SJCRH30 (cell line): ENCODE data around the gene FARS2. TPM values are rescaled to one million over a fixed set of nuclear protein-coding genes. Genes with fewer than 3 reads are reported as not detected.
A peak's percentile ranks its signal among the peaks of the same experiment; 100 is the strongest.
"Not testable (repeated sequence)": the region's sequence is repeated elsewhere in the genome, so short reads cannot be mapped to it uniquely, and the experiment has no call there.

Experiments
- DNase-seq, 2 experiments: peaks; one replicate each; pipeline ENCODE4 v3.0.0-alpha.2; 2015 to 2020
- H3K27ac ChIP-seq: fragments of 250-450 bp; sonication (Bioruptor Pico); 2 replicates; pipeline ENCODE4 v1.5.1; 2020; ENCODE audit warnings: mild to moderate bottlenecking, moderate library complexity
- H3K27me3 ChIP-seq: fragments of 250-450 bp; sonication (Bioruptor Pico); 2 replicates; pipeline ENCODE4 v1.5.1; 2020; ENCODE audit warnings: mild to moderate bottlenecking, moderate library complexity
- H3K36me3 ChIP-seq: fragments of 250-450 bp; sonication (Bioruptor Pico); 2 replicates; pipeline ENCODE4 v1.5.1; 2020; ENCODE audit warnings: mild to moderate bottlenecking, moderate library complexity
- H3K4me1 ChIP-seq: fragments of 250-450 bp; sonication (Bioruptor Pico); 2 replicates; pipeline ENCODE4 v1.5.1; 2020; ENCODE audit warnings: mild to moderate bottlenecking, moderate library complexity
- H3K4me3 ChIP-seq: fragments of 250-450 bp; sonication (Bioruptor Pico); 2 replicates; pipeline ENCODE4 v1.5.1; 2020; ENCODE audit warnings: mild to moderate bottlenecking, moderate library complexity
- H3K9me3 ChIP-seq: fragments of 250-450 bp; sonication (Bioruptor Pico); replicated peaks from 2 replicates; pipeline ENCODE4 v1.5.1; 2020; ENCODE audit warnings: mild to moderate bottlenecking, moderate library complexity
- total RNA-seq: library from RNA; depleted of rRNA; stranded (reverse); fragments of >200 nt; shearing (Covaris generic); gene quantifications from 2 replicates; pipeline ENCODE4 v1.2.3, GENCODE V29; 2014

FARS2 gene
- total RNA-seq, 1 experiment from 2014 or later = 10.5 TPM

DNA sequence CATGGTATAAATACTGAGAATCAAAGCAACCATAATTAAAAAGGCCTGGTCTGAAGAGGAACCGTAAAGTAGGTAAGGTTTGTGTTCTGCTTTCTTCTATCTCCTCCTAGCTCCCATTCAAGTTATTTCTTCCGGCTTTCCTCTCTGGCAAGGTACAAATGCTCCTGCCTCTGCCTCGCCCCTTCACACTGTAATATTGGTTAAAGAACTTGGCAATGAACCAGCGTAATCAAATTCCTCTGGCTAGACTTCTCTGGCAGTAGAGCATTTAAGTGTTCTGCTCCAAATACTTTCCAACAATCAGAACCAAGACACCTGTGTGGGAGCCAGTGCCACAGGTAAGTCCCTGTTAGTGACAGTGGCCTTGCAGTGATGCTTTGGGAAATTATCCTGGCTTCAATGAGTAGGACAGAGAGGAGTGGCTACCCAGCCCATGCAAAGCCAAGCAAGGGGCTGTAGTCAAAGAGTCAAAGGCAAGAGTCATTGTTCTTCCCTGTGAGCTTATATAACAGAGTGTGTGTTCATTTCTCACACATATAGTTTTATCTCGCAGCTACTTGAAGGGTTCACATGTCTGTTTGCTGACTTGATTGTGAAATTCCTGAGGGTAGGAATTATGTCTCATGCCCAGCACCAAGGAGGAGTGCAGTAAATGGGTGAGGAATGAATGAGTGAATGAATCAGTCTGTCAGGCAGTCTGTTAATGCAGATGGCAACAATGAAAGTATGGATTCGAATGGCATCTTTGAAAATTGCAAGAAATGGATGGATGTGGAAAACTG is 416.1 kb downstream of the FARS2 start:
- Histone ChIP-seq H3K9me3 (no peaks in the 10 kb centered on the region), H3K36me3 (no peaks in the 10 kb centered on the region), H3K27me3 (no peaks in the 10 kb centered on the region), H3K4me3 (no peak overlapping the region), H3K27ac (no peak overlapping the region), H3K4me1 (peaks cover 3% of the 10 kb centered on the region; the same call in 1 of the 2 replicates)
- no peak for DNase-seq

DNA sequence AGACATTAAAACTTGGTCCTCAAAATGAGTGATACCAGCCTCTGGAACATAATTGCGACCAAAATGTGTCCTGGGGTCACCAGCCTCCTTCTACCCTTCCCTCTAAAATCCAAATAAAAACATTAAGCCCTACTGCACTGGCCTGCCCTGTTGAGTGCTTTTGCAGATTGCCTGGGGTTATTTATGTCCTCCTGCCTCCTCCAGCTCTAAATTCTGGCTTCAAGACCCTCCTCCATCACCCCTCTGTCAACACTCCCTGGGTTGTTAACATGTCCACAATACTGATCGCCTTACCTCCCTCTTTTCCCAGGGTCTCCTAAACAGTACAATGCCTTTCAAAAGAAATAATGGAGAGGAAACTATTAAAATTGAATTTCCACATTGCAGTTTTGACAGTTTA is 418.0 kb downstream of the FARS2 start:
- no peak for DNase-seq
- H3K4me1 ChIP-seq = no peaks in the 10 kb centered on the region
- no peaks in the 10 kb centered on the region for H3K27me3 ChIP-seq
- no peak overlapping the region for H3K27ac ChIP-seq
- no peaks in the 10 kb centered on the region for H3K36me3 ChIP-seq
- H3K9me3 ChIP-seq = no peaks in the 10 kb centered on the region
- H3K4me3 ChIP-seq = no peak overlapping the region

DNA sequence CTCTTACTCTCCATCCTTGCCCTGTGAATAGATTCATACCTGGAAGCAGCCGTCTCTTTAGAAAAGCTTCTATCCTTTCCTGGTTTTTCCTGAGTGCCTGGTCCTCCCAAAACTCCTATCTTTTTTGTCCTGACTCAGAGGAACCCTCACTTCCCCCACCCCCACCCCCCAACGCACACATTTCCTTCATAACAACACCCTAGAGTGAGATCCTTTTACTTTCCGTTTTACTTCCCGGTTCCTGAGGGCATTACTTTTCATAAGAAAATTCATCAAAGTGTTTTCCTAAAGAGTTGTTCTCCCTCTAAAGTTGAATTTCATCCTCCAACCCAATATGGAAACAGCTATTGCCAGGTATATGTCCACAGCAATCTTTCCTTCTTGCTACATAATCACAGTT is 418.4 kb downstream of the FARS2 start:
- Histone ChIP-seq H3K36me3 (no peaks in the 10 kb centered on the region), H3K27me3 (no peaks in the 10 kb centered on the region), H3K9me3 (no peaks in the 10 kb centered on the region), H3K4me3 (no peak overlapping the region), H3K27ac (no peak overlapping the region), H3K4me1 (no peaks in the 10 kb centered on the region)
- no peak for DNase-seq

DNA sequence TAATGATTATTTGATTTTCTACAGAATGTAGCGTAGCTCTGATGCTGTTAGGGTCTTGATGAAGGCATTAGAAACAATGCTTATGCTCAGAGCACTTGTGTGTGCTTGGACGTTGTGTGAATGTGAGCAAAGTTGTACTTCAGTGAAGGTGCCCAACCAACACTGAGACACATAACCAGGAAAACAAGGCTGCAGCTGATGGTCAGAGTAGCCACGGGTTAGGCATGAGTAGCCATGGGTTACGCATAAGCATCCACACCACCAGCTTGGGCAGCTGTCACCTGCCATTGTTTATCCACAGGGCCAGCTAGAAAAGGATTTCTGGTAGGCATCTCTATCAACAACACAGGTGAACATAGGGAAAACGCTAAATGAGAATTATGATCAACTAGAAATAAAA is 418.8 kb downstream of the FARS2 start:
- Histone ChIP-seq H3K4me3 (no peak overlapping the region), H3K9me3 (no peaks in the 10 kb centered on the region), H3K36me3 (no peaks in the 10 kb centered on the region)

DNA sequence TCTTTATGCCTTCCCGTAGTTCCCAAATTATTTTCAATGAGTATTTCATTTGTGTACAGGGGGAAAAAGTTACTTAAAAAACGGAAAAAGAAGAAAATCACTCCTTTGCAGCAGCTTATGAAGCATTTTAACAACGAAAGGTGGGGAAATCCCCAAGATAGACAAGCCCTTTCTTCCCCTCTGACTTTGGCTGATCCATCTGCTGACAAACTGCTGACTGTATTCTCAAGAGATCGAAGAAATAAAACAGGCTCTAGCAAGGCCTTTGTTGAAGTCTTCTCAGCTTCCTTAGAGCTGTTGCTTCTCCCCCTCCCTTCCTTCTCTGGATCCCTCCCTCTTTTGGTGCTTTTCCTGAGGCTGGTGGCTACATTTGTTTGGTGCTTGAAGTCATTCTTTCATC is 420.2 kb downstream of the FARS2 start:
- H3K36me3 ChIP-seq = no peaks in the 10 kb centered on the region
- H3K4me3 ChIP-seq = no peak overlapping the region
- DNase-seq = no peak
- no peaks in the 10 kb centered on the region for H3K27me3 ChIP-seq
- H3K4me1 ChIP-seq = no peaks in the 10 kb centered on the region
- no peaks in the 10 kb centered on the region for H3K9me3 ChIP-seq
- no peak overlapping the region for H3K27ac ChIP-seq

More for the DNA sequence above, 418.8 kb downstream of the FARS2 start:
- no peak for DNase-seq
- no peak overlapping the region for H3K27ac ChIP-seq
- H3K27me3 ChIP-seq = no peaks in the 10 kb centered on the region
- no peaks in the 10 kb centered on the region for H3K4me1 ChIP-seq

DNA sequence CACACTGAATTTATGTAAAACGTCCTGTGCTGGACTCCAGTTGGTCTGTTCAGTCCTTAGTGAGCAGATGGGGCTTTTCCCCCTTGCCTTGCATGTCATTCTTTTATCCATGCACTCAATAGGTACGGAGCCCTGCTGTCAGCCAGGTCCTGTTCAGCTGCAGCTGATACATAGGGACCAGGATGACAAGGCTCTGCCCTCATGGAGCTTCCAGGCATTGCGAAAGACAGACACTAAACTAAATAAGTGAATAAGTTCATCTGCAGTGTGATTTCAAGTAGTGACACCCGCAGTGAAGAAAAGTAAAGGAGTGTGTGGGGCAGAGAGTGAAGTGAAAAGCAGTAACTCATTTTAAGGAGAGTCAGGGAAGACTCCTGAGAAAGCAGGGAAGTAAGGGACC is 421.2 kb downstream of the FARS2 start:
- Histone ChIP-seq H3K36me3 (no peaks in the 10 kb centered on the region), H3K4me1 (no peaks in the 10 kb centered on the region), H3K4me3 (no peak overlapping the region), H3K27me3 (no peaks in the 10 kb centered on the region), H3K9me3 (no peaks in the 10 kb centered on the region), H3K27ac (no peak overlapping the region)
- no peak for DNase-seq

DNA sequence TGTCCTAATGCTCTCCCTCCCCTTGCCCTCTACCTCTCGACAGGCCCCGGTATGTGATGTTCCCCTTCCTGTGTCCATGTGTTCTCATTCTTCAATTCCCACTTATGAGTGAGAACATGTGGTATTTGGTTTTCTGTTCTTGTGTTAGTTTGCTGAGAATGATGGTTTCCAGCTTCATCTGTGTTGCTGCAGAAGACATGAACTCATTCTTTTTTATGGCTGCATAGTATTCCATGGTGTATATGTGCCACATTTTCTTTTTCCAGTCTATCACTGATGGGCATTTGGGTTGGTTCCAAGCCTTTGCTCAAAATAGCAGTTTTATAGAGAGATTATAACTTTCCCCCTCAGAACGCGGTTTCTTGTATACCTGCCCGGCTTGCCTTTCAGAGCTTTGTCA is 422.4 kb downstream of the FARS2 start:
- not testable (repeated sequence) for H3K4me3 ChIP-seq, H3K4me1 ChIP-seq, H3K27ac ChIP-seq, DNase-seq, H3K36me3 ChIP-seq, H3K9me3 ChIP-seq, H3K27me3 ChIP-seq

DNA sequence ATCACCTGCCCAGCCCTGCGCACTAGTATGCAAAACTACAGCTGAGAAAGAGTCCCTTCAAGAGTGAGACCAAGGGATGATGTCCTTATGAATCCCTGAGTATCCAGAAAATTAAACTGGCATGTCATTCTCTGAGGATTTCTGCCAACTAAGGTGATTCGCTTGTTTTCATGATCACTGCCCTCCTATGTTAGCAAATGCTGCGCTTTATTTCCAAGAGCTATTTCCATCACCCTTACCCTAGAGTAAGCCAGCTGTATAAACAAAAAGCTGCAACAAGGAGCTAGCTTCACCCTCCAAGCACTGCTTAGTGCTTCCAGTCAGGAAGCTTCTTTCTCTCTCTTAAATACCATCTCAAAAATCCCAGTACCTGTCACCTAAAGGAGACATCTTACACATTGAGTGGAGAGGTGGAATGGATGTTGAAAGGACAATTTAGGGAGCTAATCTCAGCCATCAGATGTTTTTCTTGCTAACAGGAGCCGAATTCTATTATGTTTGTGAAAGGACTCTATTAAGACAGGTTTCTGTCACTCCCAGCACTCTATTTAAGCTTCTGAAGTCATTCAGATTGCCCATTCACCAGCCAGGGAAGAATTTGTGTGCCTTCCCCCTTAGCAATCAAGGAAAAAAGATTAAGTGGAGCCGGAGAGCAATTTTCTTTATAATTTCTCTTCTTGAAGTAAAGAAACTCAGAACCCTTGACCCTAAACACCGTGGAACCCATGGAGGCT is 423.2 kb downstream of the FARS2 start:
- no peak for DNase-seq
- Histone ChIP-seq H3K9me3 (no peaks in the 10 kb centered on the region), H3K36me3 (no peaks in the 10 kb centered on the region), H3K4me3 (no peak overlapping the region), H3K27ac (no peak overlapping the region), H3K4me1 (no peaks in the 10 kb centered on the region), H3K27me3 (no peaks in the 10 kb centered on the region)

DNA sequence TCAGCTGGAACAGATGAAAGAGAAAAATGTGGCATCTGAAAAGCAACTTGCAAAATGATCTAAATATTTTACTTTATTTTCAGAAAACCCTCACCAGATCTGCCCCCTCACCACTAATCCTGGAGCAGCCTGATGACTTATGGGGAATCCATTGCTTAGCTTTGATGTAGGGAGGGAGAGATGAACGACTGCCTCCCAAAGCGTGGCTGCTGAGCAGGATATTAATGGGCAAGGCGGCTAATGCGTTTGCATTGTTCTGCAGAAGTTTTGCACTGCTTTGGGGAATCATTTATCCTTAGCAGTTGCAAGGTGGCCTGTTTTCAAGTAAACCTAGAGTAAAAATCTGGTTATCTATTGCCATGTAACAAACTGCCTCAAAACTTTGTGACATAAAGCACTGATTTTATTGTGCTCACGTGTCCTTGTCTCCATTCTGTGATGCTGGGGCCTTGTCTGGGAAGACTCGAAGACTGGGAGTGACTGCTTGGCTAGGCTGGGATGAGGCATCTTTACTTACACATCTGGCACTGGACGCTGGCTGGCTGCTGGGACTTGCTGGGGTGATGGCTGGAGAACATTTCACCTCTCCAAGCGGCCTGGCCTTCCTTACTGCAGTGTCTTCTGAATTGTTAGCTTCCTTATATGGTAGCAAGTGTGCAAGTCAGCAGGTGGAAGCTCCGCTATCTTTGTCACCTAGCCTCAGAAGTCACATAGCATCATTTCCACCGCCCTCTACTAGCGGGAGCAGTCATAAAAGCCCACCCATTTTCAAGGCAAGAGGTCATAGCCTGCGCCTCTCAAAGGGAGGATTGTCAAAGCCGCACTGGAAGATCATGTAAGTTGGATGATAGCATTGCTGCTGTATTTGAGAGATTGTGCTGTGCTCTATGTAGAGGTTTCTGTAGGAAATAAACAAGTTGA is 432.2 kb downstream of the FARS2 start:
- no peaks in the 10 kb centered on the region for H3K27me3 ChIP-seq
- no peaks in the 10 kb centered on the region for H3K36me3 ChIP-seq
- H3K4me1 ChIP-seq = no peaks in the 10 kb centered on the region
- H3K9me3 ChIP-seq = no peaks in the 10 kb centered on the region
- no peak for DNase-seq
- no peak overlapping the region for H3K4me3 ChIP-seq
- H3K27ac ChIP-seq = no peak overlapping the region

DNA sequence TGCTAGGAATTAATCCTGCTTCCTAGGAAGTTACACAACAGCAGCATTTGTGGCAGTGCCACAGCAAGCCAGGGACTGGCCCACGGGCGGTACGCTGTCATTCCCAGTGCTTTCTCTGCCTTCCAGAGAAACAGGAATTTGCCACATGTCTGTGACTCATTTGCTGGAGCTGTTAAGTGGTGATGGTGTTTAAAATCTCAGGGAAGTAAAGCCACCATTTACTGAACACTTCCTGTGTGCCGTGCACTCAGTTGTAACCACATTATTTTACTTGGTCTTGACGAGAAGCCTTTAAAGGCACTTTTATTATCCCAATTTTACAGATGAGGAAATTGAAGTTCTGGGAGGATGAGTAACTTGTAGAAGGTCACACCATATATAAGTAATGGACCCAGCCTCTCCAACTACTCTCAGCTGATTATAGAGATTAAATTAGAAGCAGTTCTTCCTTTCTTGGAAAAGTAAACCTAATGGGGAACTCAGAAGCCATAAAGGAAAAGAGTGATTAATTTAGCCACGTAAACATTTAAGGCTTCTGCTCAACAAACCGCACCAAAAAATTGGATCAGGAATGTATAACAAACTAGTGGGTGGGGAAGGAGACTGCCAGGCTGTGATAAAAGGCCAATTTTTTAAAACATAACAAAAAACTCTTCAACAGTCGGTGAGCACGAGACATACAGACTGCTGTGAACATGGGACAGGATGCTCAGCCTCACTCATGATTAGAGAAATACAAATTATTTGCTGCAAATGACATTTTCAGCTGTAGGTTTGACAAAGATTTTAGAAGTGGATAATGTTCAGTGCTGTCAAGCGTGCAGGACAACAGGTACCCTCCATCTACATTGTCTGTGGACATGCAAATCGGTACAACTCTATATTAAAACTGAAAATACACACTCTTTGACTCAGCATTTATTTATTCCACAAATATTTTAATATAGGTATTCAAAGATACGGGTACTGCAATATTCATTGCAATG is 434.2 kb downstream of the FARS2 start:
- peak in 1 of 2 experiments; percentile 15 for DNase-seq
- no peaks in the 10 kb centered on the region for H3K27me3 ChIP-seq
- no peaks in the 10 kb centered on the region for H3K36me3 ChIP-seq
- no peak overlapping the region for H3K4me3 ChIP-seq
- no peaks in the 10 kb centered on the region for H3K9me3 ChIP-seq
- no peaks in the 10 kb centered on the region for H3K4me1 ChIP-seq
- H3K27ac ChIP-seq = no peak overlapping the region

DNA sequence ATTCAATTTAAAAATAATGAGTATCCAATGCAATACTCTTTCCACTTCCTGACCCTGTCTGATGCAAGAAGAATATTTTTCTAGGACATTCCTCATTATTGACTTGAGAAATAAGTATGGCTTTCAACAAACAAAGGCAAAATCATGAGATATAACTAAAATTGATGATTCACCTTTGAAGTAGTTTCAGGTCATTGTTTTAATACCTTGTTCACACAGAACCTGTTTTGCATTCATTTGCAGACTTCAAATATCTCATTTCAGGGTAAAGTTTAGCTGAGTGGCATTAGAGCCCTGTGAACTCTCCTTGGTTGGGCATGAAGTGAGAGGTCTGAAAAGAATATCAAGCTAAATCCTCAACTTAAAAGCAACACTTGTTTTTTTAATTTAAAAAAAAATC is 436.2 kb downstream of the FARS2 start:
- no peak for DNase-seq

DNA sequence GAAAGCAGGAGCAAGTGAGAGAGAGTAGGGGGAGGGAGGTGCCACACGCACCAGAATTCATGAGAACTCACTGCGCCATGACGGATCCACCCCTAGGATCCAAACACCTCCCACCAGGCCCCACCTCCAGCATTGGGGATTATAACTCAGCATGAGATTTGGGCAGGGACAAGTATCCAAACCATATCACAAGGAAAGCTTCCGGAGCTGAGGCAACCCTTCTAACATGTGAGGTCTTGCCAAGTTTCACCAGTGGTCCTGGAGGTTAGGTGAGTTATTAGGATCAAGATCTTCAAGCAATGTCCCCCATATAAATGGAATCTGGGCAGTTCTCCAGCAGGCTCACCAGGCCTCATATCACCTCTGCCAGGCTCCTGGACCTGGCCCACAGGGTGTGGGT is 437.0 kb downstream of the FARS2 start:
- Histone ChIP-seq H3K36me3 (no peaks in the 10 kb centered on the region), H3K27me3 (no peaks in the 10 kb centered on the region), H3K4me3 (no peak overlapping the region), H3K9me3 (no peaks in the 10 kb centered on the region), H3K4me1 (no peaks in the 10 kb centered on the region), H3K27ac (no peak overlapping the region)
- no peak for DNase-seq

More for the DNA sequence above, 436.2 kb downstream of the FARS2 start:
- Histone ChIP-seq H3K4me3 (no peak overlapping the region), H3K27ac (no peak overlapping the region), H3K4me1 (no peaks in the 10 kb centered on the region), H3K27me3 (no peaks in the 10 kb centered on the region), H3K9me3 (no peaks in the 10 kb centered on the region), H3K36me3 (no peaks in the 10 kb centered on the region)

DNA sequence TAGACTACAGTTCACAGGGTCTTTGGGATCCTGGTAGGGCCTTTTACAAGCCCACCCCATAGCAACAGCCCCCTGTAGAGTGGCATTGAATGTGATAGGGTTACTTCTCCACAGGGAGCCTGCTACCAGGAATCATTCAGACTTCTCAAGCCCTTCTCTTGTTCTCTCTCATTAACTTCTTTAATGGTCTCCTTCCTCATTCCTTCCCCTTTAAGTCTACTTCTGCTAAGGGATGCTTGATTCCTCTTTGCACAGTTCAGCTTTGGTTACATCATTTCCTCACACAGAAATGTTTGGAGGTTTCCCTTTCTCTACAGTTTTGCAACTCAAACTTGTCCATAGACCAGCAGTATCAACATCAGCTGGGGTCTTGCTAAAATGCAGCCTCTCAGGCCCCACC is 437.8 kb downstream of the FARS2 start:
- not testable (repeated sequence) for H3K36me3 ChIP-seq, H3K27me3 ChIP-seq, DNase-seq, H3K4me1 ChIP-seq, H3K9me3 ChIP-seq, H3K27ac ChIP-seq, H3K4me3 ChIP-seq

DNA sequence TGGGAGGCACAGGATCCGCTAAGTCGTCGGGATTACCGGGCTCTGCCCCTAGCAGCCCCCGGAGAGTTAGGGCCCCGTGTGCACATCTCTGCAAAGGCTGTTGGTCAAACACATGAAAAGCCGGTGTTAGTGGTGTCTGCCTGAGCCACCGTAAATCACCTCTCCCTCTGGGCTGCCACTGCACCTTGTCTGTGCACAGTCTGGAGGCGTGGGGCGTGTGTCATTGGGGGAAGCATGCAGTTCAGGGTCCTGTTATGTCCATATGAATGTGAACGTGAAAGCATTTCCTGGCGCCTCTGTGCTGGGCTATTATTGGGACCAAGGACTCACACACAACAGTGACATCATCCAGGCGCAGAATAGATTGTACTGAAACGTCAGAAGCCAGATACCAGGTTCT is 439.9 kb downstream of the FARS2 start:
- H3K4me1 ChIP-seq = no peaks in the 10 kb centered on the region
- H3K27ac ChIP-seq = no peak overlapping the region
- H3K27me3 ChIP-seq = no peaks in the 10 kb centered on the region
- H3K36me3 ChIP-seq = no peaks in the 10 kb centered on the region
- DNase-seq = no peak
- H3K9me3 ChIP-seq = no peaks in the 10 kb centered on the region
- H3K4me3 ChIP-seq = no peak overlapping the region
